ENCODE measurements around the gene ZNF557.
"Not testable (repeated sequence)": the region's sequence is repeated elsewhere in the genome, so short reads cannot be mapped to it uniquely, and the experiment has no call there.

ZNF557 gene

GRCh38 chr19:7069042-7069903 lies at the start of gene ZNF557:
TSS of gene ZNF557 (plus strand) at chr19:7069703. CDS start at chr19:7075075, 5,372 bp downstream.
- TF ChIP-seq CTCF (IDR thresholded peaks at IDR 0.05; ENCODE audit: insufficient read depth, missing control alignments) = no peak
- DNase-seq (ENCODE audit: insufficient read length, low spot score) (peak; percentile 70), FAIRE-seq (no peak)

- DNase-seq (ENCODE audit: insufficient read length, low spot score); FAIRE-seq: not testable (repeated sequence)
Observed at GRCh38 chr19:7021331-7021730, 48.2 kb upstream of the ZNF557 start, which contains the start of gene MBD3L2B. TSS of gene MBD3L2B (minus strand) at chr19:7021431. CDS start at chr19:7021397, 34 bp downstream.

- FAIRE-seq; DNase-seq (ENCODE audit: insufficient read length, low spot score): not testable (repeated sequence)
Observed at GRCh38 chr19:7028790-7029189, 40.7 kb upstream of the ZNF557 start.

- not testable (repeated sequence) for FAIRE-seq
Observed at GRCh38 chr19:7030278-7030677, 39.2 kb upstream of the ZNF557 start, which contains the start of gene MBD3L5. TSS of gene MBD3L5 (plus strand) at chr19:7030578. CDS start at chr19:7030612, 34 bp downstream.

GRCh38 chr19:7040079-7040478 lies 29.4 kb upstream of the ZNF557 start, which contains the start of gene MBD3L4:
TSS of gene MBD3L4 (minus strand) at chr19:7040179. CDS start at chr19:7040144, 35 bp downstream.
- not testable (repeated sequence) for FAIRE-seq; DNase-seq (ENCODE audit: insufficient read length, low spot score)

More at GRCh38 chr19:7030278-7030677, 39.2 kb upstream of the ZNF557 start, which contains the start of gene MBD3L5:
- DNase-seq (ENCODE audit: insufficient read length, low spot score) = not testable (repeated sequence)

GRCh38 chr19:7041563-7041962 lies 27.9 kb upstream of the ZNF557 start:
- DNase-seq (ENCODE audit: insufficient read length, low spot score); FAIRE-seq: not testable (repeated sequence)

- not testable (repeated sequence) for DNase-seq (ENCODE audit: insufficient read length, low spot score); FAIRE-seq
Observed at GRCh38 chr19:7049021-7049420, 20.5 kb upstream of the ZNF557 start, which contains the start of gene MBD3L2. TSS of gene MBD3L2 (plus strand) at chr19:7049321. CDS start at chr19:7049374, 53 bp downstream.

- FAIRE-seq; DNase-seq (ENCODE audit: insufficient read length, low spot score): not testable (repeated sequence)
Observed at GRCh38 chr19:7051421-7051820, 18.1 kb upstream of the ZNF557 start.

GRCh38 chr19:7052896-7053295 lies 16.6 kb upstream of the ZNF557 start:
- not testable (repeated sequence) for DNase-seq (ENCODE audit: insufficient read length, low spot score); FAIRE-seq

GRCh38 chr19:7054635-7055368 lies 14.7 kb upstream of the ZNF557 start:
- DNase-seq (ENCODE audit: insufficient read length, low spot score); FAIRE-seq: not testable (repeated sequence)

- FAIRE-seq = not testable (repeated sequence)
Observed at GRCh38 chr19:7055679-7056078, 13.8 kb upstream of the ZNF557 start.

GRCh38 chr19:7056371-7056770 lies 13.1 kb upstream of the ZNF557 start:
- DNase-seq (ENCODE audit: insufficient read length, low spot score); FAIRE-seq: not testable (repeated sequence)

More at GRCh38 chr19:7055679-7056078, 13.8 kb upstream of the ZNF557 start:
- DNase-seq (ENCODE audit: insufficient read length, low spot score) = not testable (repeated sequence)

- DNase-seq (ENCODE audit: insufficient read length, low spot score); FAIRE-seq: not testable (repeated sequence)
Observed at GRCh38 chr19:7058576-7058975, 10.9 kb upstream of the ZNF557 start, which contains the start of gene MBD3L3. TSS of gene MBD3L3 (minus strand) at chr19:7058676. CDS start at chr19:7058605, 71 bp downstream.

- FAIRE-seq; DNase-seq (ENCODE audit: insufficient read length, low spot score): not testable (repeated sequence)
Observed at GRCh38 chr19:7059977-7060376, 9.5 kb upstream of the ZNF557 start.

All from D721Med (cell line).